ENCODE data around the gene AP3S2.

Gene AP3S2

GRCh38 chr15:89822026-89822425 lies 71.8 kb downstream of the AP3S2 start:
- Histone ChIP-seq H3K79me2 (ENCODE audit: insufficient read depth, low read length) (no peaks in the 10 kb centered on the region), H3K27me3 (ENCODE audit: low read length) (no peaks in the 10 kb centered on the region), H4K20me1 (ENCODE audit: low read depth, low read length) (no peaks in the 10 kb centered on the region), H3K4me2 (ENCODE audit: low read depth, low read length, poor library complexity, severe bottlenecking) (no peak overlapping the region), H3K27ac (ENCODE audit: low read depth, low read length) (no peak overlapping the region), H3K9ac (ENCODE audit: low read length) (no peak overlapping the region), H3K9me2 (replicated peaks; ENCODE audit: insufficient read depth, low read length) (no peaks in the 10 kb centered on the region), H3K36me3 (ENCODE audit: low read length) (no peaks in the 10 kb centered on the region), H3K9me3 (ENCODE audit: insufficient read depth, low read length) (no peaks in the 10 kb centered on the region), H3F3A (ENCODE audit: insufficient read depth) (no peaks in the 10 kb centered on the region), H2AFZ (ENCODE audit: low read depth, low read length, severe bottlenecking) (no peak overlapping the region), H3K4me3 (ENCODE audit: insufficient read depth, low read length, poor library complexity, severe bottlenecking) (no peak overlapping the region)
- TF ChIP-seq EZH2phosphoT487 (conservative IDR thresholded peaks at IDR 0.05; ENCODE audit: low read length), result no peak
- no peak for TF ChIP-seq CTCF (IDR thresholded peaks at IDR 0.05; ENCODE audit: insufficient read depth, low read length, poor library complexity, severe bottlenecking)

- H3K4me3 ChIP-seq (ENCODE audit: insufficient read depth, low read length, poor library complexity, severe bottlenecking), result no peak overlapping the region
- no peak overlapping the region for H3K27ac ChIP-seq (ENCODE audit: low read depth, low read length)
- no peaks in the 10 kb centered on the region for H3K9me2 ChIP-seq (replicated peaks; ENCODE audit: insufficient read depth, low read length)
- H4K20me1 ChIP-seq (ENCODE audit: low read depth, low read length), result no peaks in the 10 kb centered on the region
- no peak overlapping the region for H2AFZ ChIP-seq (ENCODE audit: low read depth, low read length, severe bottlenecking)
- no peak overlapping the region for H3K9ac ChIP-seq (ENCODE audit: low read length)
- H3K4me2 ChIP-seq (ENCODE audit: low read depth, low read length, poor library complexity, severe bottlenecking), result no peak overlapping the region
- no peaks in the 10 kb centered on the region for H3K9me3 ChIP-seq (ENCODE audit: insufficient read depth, low read length)
- TF ChIP-seq CTCF (IDR thresholded peaks at IDR 0.05; ENCODE audit: insufficient read depth, low read length, poor library complexity, severe bottlenecking) (no peak), EZH2phosphoT487 (conservative IDR thresholded peaks at IDR 0.05; ENCODE audit: low read length) (no peak)
- no peaks in the 10 kb centered on the region for H3K27me3 ChIP-seq (ENCODE audit: low read length)
- H3F3A ChIP-seq (ENCODE audit: insufficient read depth), result no peaks in the 10 kb centered on the region
- no peaks in the 10 kb centered on the region for H3K36me3 ChIP-seq (ENCODE audit: low read length)
- H3K79me2 ChIP-seq (ENCODE audit: insufficient read depth, low read length), result no peaks in the 10 kb centered on the region
These were observed 72.9 kb downstream of the AP3S2 start for GRCh38 chr15:89820666-89821611.

DNA sequence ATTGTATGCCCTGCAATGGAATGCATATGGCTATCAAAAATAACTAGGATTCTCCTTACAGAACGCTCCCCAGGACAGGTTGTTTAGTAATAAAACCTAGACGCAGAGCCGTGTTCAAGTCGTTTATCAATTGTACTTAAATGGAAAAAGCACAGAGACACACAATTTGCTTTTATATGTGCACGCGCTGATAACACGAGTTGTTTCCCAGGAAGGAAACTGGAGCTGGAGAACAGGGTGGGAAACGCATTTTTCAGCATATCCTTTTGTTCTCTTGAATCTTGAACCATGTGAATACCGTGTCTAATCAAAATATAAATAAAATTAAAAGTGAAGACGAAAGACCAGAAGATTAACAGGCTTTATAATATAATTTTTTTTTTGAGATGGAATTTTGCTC lies 75.5 kb downstream of the AP3S2 start:
- Histone ChIP-seq H3K27ac (ENCODE audit: low read depth, low read length) (no peak overlapping the region), H3K36me3 (ENCODE audit: low read length) (no peaks in the 10 kb centered on the region), H3K9me2 (replicated peaks; ENCODE audit: insufficient read depth, low read length) (no peaks in the 10 kb centered on the region), H3K4me2 (ENCODE audit: low read depth, low read length, poor library complexity, severe bottlenecking) (no peak overlapping the region), H3K79me2 (ENCODE audit: insufficient read depth, low read length) (no peaks in the 10 kb centered on the region), H3K9me3 (ENCODE audit: insufficient read depth, low read length) (no peaks in the 10 kb centered on the region), H2AFZ (ENCODE audit: low read depth, low read length, severe bottlenecking) (no peak overlapping the region), H3K27me3 (ENCODE audit: low read length) (no peaks in the 10 kb centered on the region), H3K4me3 (ENCODE audit: insufficient read depth, low read length, poor library complexity, severe bottlenecking) (no peak overlapping the region), H4K20me1 (ENCODE audit: low read depth, low read length) (no peaks in the 10 kb centered on the region), H3F3A (ENCODE audit: insufficient read depth) (no peaks in the 10 kb centered on the region), H3K9ac (ENCODE audit: low read length) (no peak overlapping the region)
- TF ChIP-seq EZH2phosphoT487 (conservative IDR thresholded peaks at IDR 0.05; ENCODE audit: low read length) (no peak), CTCF (IDR thresholded peaks at IDR 0.05; ENCODE audit: insufficient read depth, low read length, poor library complexity, severe bottlenecking) (no peak)
